HG02938 (cell line): ENCODE data around the gene C2orf78.

ENCODE experiments used
- ATAC-seq: cut with Tn5 transposase; IDR thresholded peaks from one replicate; pipeline ENCODE4 v1.9.1; 2021; ENCODE audit warnings: mild to moderate bottlenecking, moderate library complexity; ENCODE audit not compliant: unreplicated experiment

Gene C2orf78

GRCh38 chr2:73836141-73836943, 52.4 kb downstream of the C2orf78 start:
- ATAC-seq: no peak

GRCh38 chr2:73837847-73838585, 54.0 kb downstream of the C2orf78 start:
- ATAC-seq: no peak

- no peak for ATAC-seq
These were observed 55.0 kb downstream of the C2orf78 start for GRCh38 chr2:73838889-73839534.

- no peak for ATAC-seq
These were observed 55.8 kb downstream of the C2orf78 start for GRCh38 chr2:73839653-73840411.

GRCh38 chr2:73841912-73842738, 58.1 kb downstream of the C2orf78 start:
- no peak for ATAC-seq

- no peak for ATAC-seq
These were observed 58.7 kb downstream of the C2orf78 start for GRCh38 chr2:73842739-73843019.

- no peak for ATAC-seq
These were observed 60.1 kb downstream of the C2orf78 start for GRCh38 chr2:73844087-73844486.

GRCh38 chr2:73850009-73850408, 66.0 kb downstream of the C2orf78 start:
- ATAC-seq: no peak

- no peak for ATAC-seq
These were observed 67.3 kb downstream of the C2orf78 start for GRCh38 chr2:73851274-73851673.

GRCh38 chr2:73852020-73852419, 68.0 kb downstream of the C2orf78 start:
- no peak for ATAC-seq

GRCh38 chr2:73855526-73855925, 71.5 kb downstream of the C2orf78 start:
- ATAC-seq: no peak

- no peak for ATAC-seq
These were observed 72.2 kb downstream of the C2orf78 start for GRCh38 chr2:73856214-73856613.

GRCh38 chr2:73859721-73860586, 76.0 kb downstream of the C2orf78 start:
- ATAC-seq: no peak

GRCh38 chr2:73862987-73863386, 79.0 kb downstream of the C2orf78 start:
- ATAC-seq: no peak
